Vagina (tissue), 2 donors: ENCODE data around the gene DGKQ. TPM values are rescaled to one million over a fixed set of nuclear protein-coding genes. Genes with fewer than 3 reads are reported as not detected.

Experiments
- DNase-seq, 2 donors: peaks; one replicate each; pipeline ENCODE4 v3.0.0-alpha.2; 2017; ENCODE audit errors: extremely low spot score in 2 of 2
- H3K27ac ChIP-seq: fragments of 200-600 bp; sonication (generic); one replicate; pipeline ENCODE4 v1.5.1; 2019
- H3K27me3 ChIP-seq: fragments of 200-600 bp; sonication (generic); one replicate; pipeline ENCODE4 v1.5.1; 2019
- H3K36me3 ChIP-seq, 2 donors: fragments of 200-600 bp; sonication (generic); one replicate each; pipeline ENCODE4 v1.5.1; 2017 to 2019
- H3K4me1 ChIP-seq: fragments of 200-600 bp; sonication (generic); one replicate; pipeline ENCODE4 v1.5.1; 2019
- H3K4me3 ChIP-seq, 2 donors: fragments of 200-600 bp; sonication (generic); 1 replicate in 1 of 2; 2 replicates in 1 of 2; pipeline ENCODE4 v1.5.1; 2016 to 2019
- H3K9me3 ChIP-seq: fragments of 200-600 bp; sonication (generic); one replicate; pipeline ENCODE4 v1.5.1; 2019
- CTCF ChIP-seq, 3 experiments: fragments of 450-650 bp in 2 of 3; fragments of 200-600 bp in 1 of 3; sonication (generic) in 1 of 3; IDR thresholded peaks; one replicate each; pipeline ENCODE4 v1.5.1; 2017 to 2019; ENCODE audit warnings: antibody characterized with exemption in 3 of 3, mild to moderate bottlenecking in 2 of 3, moderate library complexity in 2 of 3
- POLR2A ChIP-seq, 2 donors: fragments of 450-650 bp; IDR thresholded peaks; one replicate each; pipeline ENCODE4 v1.6.1; 2017; ENCODE audit warnings: antibody characterized with exemption in 2 of 2, mild to moderate bottlenecking in 2 of 2, moderate library complexity in 2 of 2
- POLR2AphosphoS5 ChIP-seq, 2 donors: sonication (generic); formaldehyde crosslinking; IDR thresholded peaks; one replicate each; pipeline ENCODE4 v1.9.0; 2017; ENCODE audit warnings: antibody characterized with exemption in 2 of 2, mild to moderate bottlenecking in 2 of 2, low read depth in 1 of 2; ENCODE audit not compliant: insufficient read depth in 1 of 2
- intact Hi-C: fragments of 100-400 bp; cut with DNase I; formaldehyde crosslinking; loops from one replicate; pipeline ENCODE4 v1.15.1; 2023
- total RNA-seq: library from RNA; depleted of rRNA; stranded (reverse); fragments of >200 nt; gene quantifications from one replicate; pipeline ENCODE4 v1.2.3, GENCODE V29; 2016

DGKQ gene
- total RNA-seq, 1 donor from 2014 or later, result 16.2 TPM

- no peaks in the 10 kb centered on the region for H3K9me3 ChIP-seq
- H3K27ac ChIP-seq, result no peak overlapping the region
- peaks cover 15% of the 10 kb centered on the region for H3K4me1 ChIP-seq
- no peaks in the 10 kb centered on the region for H3K27me3 ChIP-seq
- no peak overlapping the region for H3K4me3 ChIP-seq
- intact Hi-C loops, result no loop called here
- H3K36me3 ChIP-seq, result peaks cover 0 to 42% of the 10 kb centered on the region in 2 donors
- TF ChIP-seq POLR2AphosphoS5 (IDR thresholded peaks at IDR 0.05; ENCODE audit: insufficient read depth in 1 of 2, low read depth in 1 of 2) (no peak), POLR2A (IDR thresholded peaks at IDR 0.05) (no peak), CTCF (IDR thresholded peaks at IDR 0.05) (no peak)
- no peak for DNase-seq
These were observed 15.1 kb downstream of the DGKQ start for GRCh38 chr4:958314-958665.

DNA sequence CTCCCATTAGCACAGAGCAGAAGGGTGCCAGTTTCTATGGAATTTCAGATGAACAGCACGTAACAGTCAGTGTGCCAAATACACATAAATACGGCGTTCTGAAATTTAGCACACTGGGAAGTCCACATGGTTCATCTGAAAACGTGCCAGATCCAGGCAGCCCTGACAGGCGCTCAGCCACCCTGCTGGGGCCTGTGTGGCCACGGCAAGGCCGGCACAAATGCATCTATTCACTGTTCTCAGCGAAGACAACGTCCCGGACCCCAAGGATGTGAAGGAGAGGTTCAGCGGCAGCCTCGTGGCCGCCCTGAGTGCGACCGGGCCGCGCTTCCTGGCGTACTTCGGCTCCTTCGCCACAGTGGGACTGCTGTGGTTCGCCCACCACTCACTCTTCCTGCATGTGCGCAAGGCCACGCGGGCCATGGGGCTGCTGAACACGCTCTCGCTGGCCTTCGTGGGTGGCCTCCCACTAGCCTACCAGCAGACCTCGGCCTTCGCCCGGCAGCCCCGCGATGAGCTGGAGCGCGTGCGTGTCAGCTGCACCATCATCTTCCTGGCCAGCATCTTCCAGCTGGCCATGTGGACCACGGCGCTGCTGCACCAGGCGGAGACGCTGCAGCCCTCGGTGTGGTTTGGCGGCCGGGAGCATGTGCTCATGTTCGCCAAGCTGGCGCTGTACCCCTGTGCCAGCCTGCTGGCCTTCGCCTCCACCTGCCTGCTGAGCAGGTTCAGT, 15.6 kb downstream of the DGKQ start:
- Histone ChIP-seq H3K27me3 (no peaks in the 10 kb centered on the region), H3K4me1 (peaks cover 10% of the 10 kb centered on the region), H3K4me3 (no peak overlapping the region), H3K36me3 (peaks cover 0 to 38% of the 10 kb centered on the region in 2 donors), H3K27ac (no peak overlapping the region), H3K9me3 (no peaks in the 10 kb centered on the region)
- intact Hi-C loops, result no loop called here
- TF ChIP-seq POLR2A (IDR thresholded peaks at IDR 0.05), result no peak
- TF ChIP-seq POLR2AphosphoS5 (IDR thresholded peaks at IDR 0.05; ENCODE audit: insufficient read depth in 1 of 2, low read depth in 1 of 2), result no peak
- no peak for TF ChIP-seq CTCF (IDR thresholded peaks at IDR 0.05)
- no peak for DNase-seq

- Histone ChIP-seq H3K9me3 (no peaks in the 10 kb centered on the region), H3K27me3 (no peaks in the 10 kb centered on the region), H3K4me1 (peaks cover 5% of the 10 kb centered on the region), H3K27ac (no peak overlapping the region), H3K4me3 (no peak overlapping the region), H3K36me3 (peaks cover 0 to 33% of the 10 kb centered on the region in 2 donors)
- TF ChIP-seq POLR2AphosphoS5 (IDR thresholded peaks at IDR 0.05; ENCODE audit: insufficient read depth in 1 of 2, low read depth in 1 of 2), result no peak
- no peak for TF ChIP-seq POLR2A (IDR thresholded peaks at IDR 0.05)
- intact Hi-C loops, result no loop called here
- no peak for DNase-seq
These were observed 16.2 kb downstream of the DGKQ start for GRCh38 chr4:957231-957580.

- no peaks in the 10 kb centered on the region for H3K27me3 ChIP-seq
- TF ChIP-seq CTCF (IDR thresholded peaks at IDR 0.05) (no peak), POLR2A (IDR thresholded peaks at IDR 0.05) (no peak), POLR2AphosphoS5 (IDR thresholded peaks at IDR 0.05; ENCODE audit: insufficient read depth in 1 of 2, low read depth in 1 of 2) (no peak)
- no peaks in the 10 kb centered on the region for H3K4me1 ChIP-seq
- no peak overlapping the region for H3K27ac ChIP-seq
- H3K4me3 ChIP-seq, result no peak overlapping the region
- DNase-seq, result no peak
- no peaks in the 10 kb centered on the region for H3K9me3 ChIP-seq
- intact Hi-C loops, result no loop called here
- peaks cover 0 to 27% of the 10 kb centered on the region in 2 donors for H3K36me3 ChIP-seq
These were observed 16.7 kb downstream of the DGKQ start for GRCh38 chr4:956531-957230.

- no peaks in the 10 kb centered on the region for H3K27me3 ChIP-seq
- H3K4me3 ChIP-seq, result no peak overlapping the region
- no peak overlapping the region for H3K27ac ChIP-seq
- no peak for TF ChIP-seq CTCF (IDR thresholded peaks at IDR 0.05)
- TF ChIP-seq POLR2AphosphoS5 (IDR thresholded peaks at IDR 0.05; ENCODE audit: insufficient read depth in 1 of 2, low read depth in 1 of 2), result no peak
- TF ChIP-seq POLR2A (IDR thresholded peaks at IDR 0.05), result no peak
- peaks cover 0 to 23% of the 10 kb centered on the region in 2 donors for H3K36me3 ChIP-seq
- no peak for DNase-seq
- intact Hi-C loops, result no loop called here
- no peaks in the 10 kb centered on the region for H3K4me1 ChIP-seq
- H3K9me3 ChIP-seq, result no peaks in the 10 kb centered on the region
These were observed 17.4 kb downstream of the DGKQ start for GRCh38 chr4:955931-956381.
